Measurements from ENCODE around the gene PSMC3IP.

Gene PSMC3IP

GRCh38 chr17:42623732-42624596 is 46.4 kb upstream of the PSMC3IP start (continued):
- TF ChIP-seq ZBTB21 (tag by site-specific recombination; IDR thresholded peaks at IDR 0.05) (0 out of 2 replicates have a peak, but pooled peaks have one; percentile 9), HOXC10 (CRISPR knock-in tag; IDR thresholded peaks at IDR 0.05) (no peak), ZNF704 (tag by site-specific recombination; IDR thresholded peaks at IDR 0.05) (no peak), ZNF654 (tag by site-specific recombination; IDR thresholded peaks at IDR 0.05; ENCODE audit: low read depth) (no peak), ZNF121 (tag by site-specific recombination; IDR thresholded peaks at IDR 0.05) (no peak), OSR2 (tag by site-specific recombination; IDR thresholded peaks at IDR 0.05) (no peak), ZNF510 (tag by site-specific recombination; IDR thresholded peaks at IDR 0.05; ENCODE audit: insufficient replicate concordance) (no peak), ZNF785 (tag by site-specific recombination; IDR thresholded peaks at IDR 0.05) (no peak), ZNF555 (tag by site-specific recombination; conservative IDR thresholded peaks at IDR 0.05) (no peak), ZFP37 (tag by site-specific recombination; IDR thresholded peaks at IDR 0.05) (no peak), ZNF558 (tag by site-specific recombination; IDR thresholded peaks at IDR 0.05) (peak; percentile 84), ZBTB26 (tag by site-specific recombination; optimal IDR thresholded peaks at IDR 0.05) (no peak), PRDM2 (tag by site-specific recombination; IDR thresholded peaks at IDR 0.05; ENCODE audit: borderline replicate concordance) (no peak), INSM2 (tag by site-specific recombination; IDR thresholded peaks at IDR 0.05) (peak; percentile 67), BCL11A (tag by site-specific recombination; IDR thresholded peaks at IDR 0.05; ENCODE audit: low read depth) (0 out of 2 replicates have a peak, but pooled peaks have one; percentile 37), ZNF366 (tag by site-specific recombination; conservative IDR thresholded peaks at IDR 0.05) (peak; percentile 58; the same call in 1 of the 2 replicates), BCL11B (tag by site-specific recombination; IDR thresholded peaks at IDR 0.05; ENCODE audit: low read depth) (no peak), ZNF416 (tag by site-specific recombination; IDR thresholded peaks at IDR 0.05) (no peak), ZNF157 (tag by site-specific recombination; IDR thresholded peaks at IDR 0.05) (no peak), ZNF221 (tag by site-specific recombination; IDR thresholded peaks at IDR 0.05; ENCODE audit: borderline replicate concordance) (no peak), ZSCAN18 (tag by site-specific recombination; IDR thresholded peaks at IDR 0.05) (no peak), ZFP3 (tag by site-specific recombination; IDR thresholded peaks at IDR 0.05; ENCODE audit: low read depth) (no peak), HOXD13 (CRISPR knock-in tag; IDR thresholded peaks at IDR 0.05; ENCODE audit: borderline replicate concordance) (no peak), ZNF16 (tag by site-specific recombination; IDR thresholded peaks at IDR 0.05; ENCODE audit: low read depth) (no peak)
